ENCODE measurements around the gene FOXO1.

GRCh38 chr13:40662866-40663265 is 3.6 kb downstream of the FOXO1 start:
- no peak for TF ChIP-seq CTCF (IDR thresholded peaks at IDR 0.05; ENCODE audit: low read depth, low read length)
- TF ChIP-seq MAX (IDR thresholded peaks at IDR 0.05; ENCODE audit: low read depth, low read length), result no peak
- TF ChIP-seq POLR2A (IDR thresholded peaks at IDR 0.05; ENCODE audit: extremely low read depth, insufficient read length), result no peak
- TF ChIP-seq MYC (IDR thresholded peaks at IDR 0.05; ENCODE audit: low read depth, low read length), result no peak
